K562 (cell line): Measurements from ENCODE around the gene NKIRAS2. TPM values are rescaled to one million over a fixed set of nuclear protein-coding genes. Genes with fewer than 3 reads are reported as not detected.

ENCODE experiments used
- C11orf30 ChIP-seq: fragments of 450-650 bp; IDR thresholded peaks from 2 replicates; pipeline ENCODE4 v1.6.1; 2016; ENCODE audit warnings: low read depth, mild to moderate bottlenecking
- DACH1 ChIP-seq: fragments of 450-650 bp; IDR thresholded peaks from 2 replicates; pipeline ENCODE4 v1.6.1; 2018; ENCODE audit not compliant: partially characterized antibody
- ELF2 ChIP-seq: fragments of 250-450 bp; sonication (Bioruptor Pico); IDR thresholded peaks from 2 replicates; pipeline ENCODE4 v1.5.0; 2021; ENCODE audit warnings: mild to moderate bottlenecking
- IFI16 ChIP-seq: fragments of 250-450 bp; sonication (Bioruptor Pico); IDR thresholded peaks from 2 replicates; pipeline ENCODE4 v2.1.2; 2022; ENCODE audit warnings: mild to moderate bottlenecking, inconsistent platforms
- KHSRP ChIP-seq: fragments of 450-650 bp; IDR thresholded peaks from 2 replicates; pipeline ENCODE4 v1.6.1; 2017
- MAZ ChIP-seq, 2 experiments: fragments of 450-650 bp in 1 of 2; sonication (generic) in 1 of 2; formaldehyde crosslinking; IDR thresholded peaks in 1 of 2; conservative IDR thresholded peaks in 1 of 2; 2 replicates each; pipeline versions ENCODE4 v1.4.0 to v1.5.0; 2020; ENCODE audit warnings: mild to moderate bottlenecking in 1 of 2, missing genetic modification reagents in 1 of 2
- PHF8 ChIP-seq: fragments of 200-600 bp; sonication (generic); IDR thresholded peaks from 2 replicates; pipeline ENCODE4 v1.6.1; 2012; ENCODE audit warnings: mixed run types, mild to moderate bottlenecking, inconsistent platforms, low read length, moderate library complexity, borderline replicate concordance
- XRCC5 ChIP-seq: fragments of 200-400 bp; formaldehyde crosslinking; IDR thresholded peaks from 2 replicates; pipeline ENCODE4 v1.6.1; 2017; ENCODE audit warnings: low read depth, mild to moderate bottlenecking, low read length
- ZBTB17 ChIP-seq: fragments of 450-650 bp; formaldehyde crosslinking; IDR thresholded peaks from 2 replicates; pipeline ENCODE4 v1.4.0; 2020; ENCODE audit warnings: mild to moderate bottlenecking
- ZBTB7A ChIP-seq: IDR thresholded peaks from 2 replicates; pipeline ENCODE4 v1.6.1; 2011; ENCODE audit warnings: low read depth, mild to moderate bottlenecking, low read length, moderate library complexity, borderline replicate concordance; ENCODE audit not compliant: control insufficient read depth
- ZC3H11A ChIP-seq: IDR thresholded peaks from 2 replicates; pipeline ENCODE4 v1.6.1; 2012; ENCODE audit warnings: low read depth, low read length, improper control_type of control experiment
- ZNF143 ChIP-seq: sonication (generic); formaldehyde crosslinking; IDR thresholded peaks from 2 replicates; pipeline ENCODE4 v1.9.0; 2022; ENCODE audit warnings: mild to moderate bottlenecking, missing genetic modification reagents
- ZNF316 ChIP-seq: fragments of 450-650 bp; IDR thresholded peaks from 2 replicates; pipeline ENCODE4 v1.6.1; 2016
- polyA plus RNA-seq, 8 experiments: library from polyadenylated mRNA; depleted of rRNA in 4 of 8; stranded (reverse) in 5 of 8; unstranded in 3 of 8; fragments of >200 nt; fragmentation: Nextera tagmentation in 2 of 8; fragmentation: Illumina TruSeq in 1 of 8; extraction: Ambion mirVana in 2 of 8; extraction: Trizol in 1 of 8; gene quantifications; 2 replicates each; pipeline versions ENCODE4 v1.2.1 to v1.2.3, GENCODE V29; 2011 to 2014; ENCODE audit warnings: inconsistent platforms in 1 of 8, missing spikeins in 1 of 8
- total RNA-seq, 7 experiments: library from RNA; depleted of rRNA in 6 of 7; stranded (reverse); fragments of >200 nt in 6 of 7; fragmentation: Illumina TruSeq in 2 of 7; extraction: Trizol in 2 of 7; gene quantifications; 2 replicates each; pipeline versions ENCODE4 v1.2.1 to v1.2.3, GENCODE V29; 2011 to 2021; ENCODE audit warnings: low replicate concordance in 1 of 7
- TF ChIP-seq, protein P1 (sequence below), 2 experiments: fragments of 150-350 bp in 1 of 2; IDR thresholded peaks; 2 replicates each; pipeline ENCODE4 v1.6.1; 2012 to 2016; ENCODE audit warnings: low read depth in 2 of 2, low read length in 2 of 2, mild to moderate bottlenecking in 1 of 2, moderate library complexity in 1 of 2
- TF ChIP-seq, protein P2 (sequence below), 2 experiments: IDR thresholded peaks; 2 replicates each; pipeline ENCODE4 v1.6.1; 2012; ENCODE audit warnings: improper control_type of control experiment in 2 of 2, low read depth in 2 of 2, low read length in 2 of 2, borderline replicate concordance in 1 of 2
- TF ChIP-seq, protein P3 (sequence below), 3 experiments: fragments of 200-800 bp in 1 of 3; fragments of 250-450 bp in 1 of 3; fragments of 450-650 bp in 1 of 3; sonication (Bioruptor Pico) in 1 of 3; sonication (Bioruptor generic) in 1 of 3; formaldehyde crosslinking in 1 of 3; IDR thresholded peaks; 2 replicates each; pipeline versions ENCODE4 v1.6.1 to v1.8.0; 2016 to 2022; ENCODE audit warnings: mild to moderate bottlenecking in 2 of 3, missing genetic modification characterization in 2 of 3, missing compliant biosample characterization in 1 of 3, moderate library complexity in 1 of 3

NKIRAS2 gene
- total and polyA plus RNA-seq, 9 of the 15 experiments (the other 6 are each of a cell fraction or from before 2014, with no cell fraction given): 10.1 to 65.5 (median 29.8) TPM

DNA sequence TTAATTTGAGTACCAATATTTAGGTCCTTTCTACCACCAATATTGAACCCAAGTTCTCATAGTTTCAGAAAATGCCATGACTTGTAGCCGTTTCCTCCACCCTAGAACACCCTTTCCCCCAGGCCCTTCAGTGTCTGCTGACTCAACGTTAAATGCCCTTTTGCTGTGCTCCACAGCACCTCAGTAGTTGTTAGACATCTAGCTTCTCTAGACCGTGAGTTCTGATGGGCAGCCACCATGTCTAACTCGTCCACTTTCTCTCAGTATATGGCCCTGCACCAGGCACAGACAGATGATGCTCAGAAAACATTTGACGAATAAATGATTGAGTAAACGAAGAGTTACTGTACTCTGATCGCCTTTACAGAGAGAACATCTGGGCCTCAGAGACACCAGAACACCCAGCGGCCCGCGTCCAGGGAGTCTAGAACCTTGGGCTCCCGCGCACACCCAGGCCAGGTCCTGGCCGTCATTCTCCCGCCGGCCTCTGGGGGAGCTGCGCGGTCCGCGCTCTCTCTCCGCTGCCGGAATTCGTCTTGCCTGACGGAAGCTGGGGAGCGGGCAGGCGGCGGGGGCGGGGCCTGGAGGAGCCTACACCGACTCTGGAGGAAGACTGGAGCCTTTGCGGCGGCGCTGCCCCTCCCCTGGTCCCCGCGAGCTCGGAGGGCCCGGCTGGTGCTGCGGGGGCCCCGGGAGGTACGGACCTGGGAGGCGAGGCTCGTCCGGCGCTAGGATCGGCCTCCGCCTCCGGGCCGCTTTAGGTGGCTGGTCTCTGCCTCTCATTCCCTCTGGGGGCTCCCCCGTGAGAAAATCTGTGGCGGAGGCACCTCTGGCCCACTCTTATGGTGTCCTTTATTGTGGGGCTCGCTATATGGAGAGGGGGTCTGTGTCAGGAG is at the start of gene NKIRAS2 (continued):
- TF ChIP-seq KHSRP (no peak), ZC3H11A (peak; percentile 20; the same call in 1 of the 2 replicates), XRCC5 (peak; percentile 93), MAZ (CRISPR knock-in tag; conservative IDR thresholded peaks at IDR 0.05 in 1 of 2, IDR thresholded peaks at IDR 0.05 in 1 of 2) (peak; percentile 76 to 96), ELF2 (CRISPR knock-in tag) (0 out of 2 replicates have a peak, but pooled peaks have one; percentile 4), ZBTB7A (peak; percentile 26; the same call in 1 of the 2 replicates), IFI16 (CRISPR knock-in tag) (no peak), ZNF143 (no peak), PHF8 (peak; percentile 80; the same call in 1 of the 2 replicates), C11orf30 (peak; percentile 79), DACH1 (peak; percentile 21), ZNF316 (peak; percentile 88), ZBTB17 (CRISPR knock-in tag) (0 out of 2 replicates have a peak, but pooled peaks have one; percentile 41)
- TF ChIP-seq, protein P1, sequence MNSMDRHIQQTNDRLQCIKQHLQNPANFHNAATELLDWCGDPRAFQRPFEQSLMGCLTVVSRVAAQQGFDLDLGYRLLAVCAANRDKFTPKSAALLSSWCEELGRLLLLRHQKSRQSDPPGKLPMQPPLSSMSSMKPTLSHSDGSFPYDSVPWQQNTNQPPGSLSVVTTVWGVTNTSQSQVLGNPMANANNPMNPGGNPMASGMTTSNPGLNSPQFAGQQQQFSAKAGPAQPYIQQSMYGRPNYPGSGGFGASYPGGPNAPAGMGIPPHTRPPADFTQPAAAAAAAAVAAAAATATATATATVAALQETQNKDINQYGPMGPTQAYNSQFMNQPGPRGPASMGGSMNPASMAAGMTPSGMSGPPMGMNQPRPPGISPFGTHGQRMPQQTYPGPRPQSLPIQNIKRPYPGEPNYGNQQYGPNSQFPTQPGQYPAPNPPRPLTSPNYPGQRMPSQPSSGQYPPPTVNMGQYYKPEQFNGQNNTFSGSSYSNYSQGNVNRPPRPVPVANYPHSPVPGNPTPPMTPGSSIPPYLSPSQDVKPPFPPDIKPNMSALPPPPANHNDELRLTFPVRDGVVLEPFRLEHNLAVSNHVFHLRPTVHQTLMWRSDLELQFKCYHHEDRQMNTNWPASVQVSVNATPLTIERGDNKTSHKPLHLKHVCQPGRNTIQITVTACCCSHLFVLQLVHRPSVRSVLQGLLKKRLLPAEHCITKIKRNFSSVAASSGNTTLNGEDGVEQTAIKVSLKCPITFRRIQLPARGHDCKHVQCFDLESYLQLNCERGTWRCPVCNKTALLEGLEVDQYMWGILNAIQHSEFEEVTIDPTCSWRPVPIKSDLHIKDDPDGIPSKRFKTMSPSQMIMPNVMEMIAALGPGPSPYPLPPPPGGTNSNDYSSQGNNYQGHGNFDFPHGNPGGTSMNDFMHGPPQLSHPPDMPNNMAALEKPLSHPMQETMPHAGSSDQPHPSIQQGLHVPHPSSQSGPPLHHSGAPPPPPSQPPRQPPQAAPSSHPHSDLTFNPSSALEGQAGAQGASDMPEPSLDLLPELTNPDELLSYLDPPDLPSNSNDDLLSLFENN (IDR thresholded peaks at IDR 0.05; ENCODE audit: low read depth in 2 of 2, low read length in 2 of 2): 0 out of 4 replicates have a peak, but pooled peaks of 1 of the 2 experiments have one; percentile 63
- TF ChIP-seq, protein P2, sequence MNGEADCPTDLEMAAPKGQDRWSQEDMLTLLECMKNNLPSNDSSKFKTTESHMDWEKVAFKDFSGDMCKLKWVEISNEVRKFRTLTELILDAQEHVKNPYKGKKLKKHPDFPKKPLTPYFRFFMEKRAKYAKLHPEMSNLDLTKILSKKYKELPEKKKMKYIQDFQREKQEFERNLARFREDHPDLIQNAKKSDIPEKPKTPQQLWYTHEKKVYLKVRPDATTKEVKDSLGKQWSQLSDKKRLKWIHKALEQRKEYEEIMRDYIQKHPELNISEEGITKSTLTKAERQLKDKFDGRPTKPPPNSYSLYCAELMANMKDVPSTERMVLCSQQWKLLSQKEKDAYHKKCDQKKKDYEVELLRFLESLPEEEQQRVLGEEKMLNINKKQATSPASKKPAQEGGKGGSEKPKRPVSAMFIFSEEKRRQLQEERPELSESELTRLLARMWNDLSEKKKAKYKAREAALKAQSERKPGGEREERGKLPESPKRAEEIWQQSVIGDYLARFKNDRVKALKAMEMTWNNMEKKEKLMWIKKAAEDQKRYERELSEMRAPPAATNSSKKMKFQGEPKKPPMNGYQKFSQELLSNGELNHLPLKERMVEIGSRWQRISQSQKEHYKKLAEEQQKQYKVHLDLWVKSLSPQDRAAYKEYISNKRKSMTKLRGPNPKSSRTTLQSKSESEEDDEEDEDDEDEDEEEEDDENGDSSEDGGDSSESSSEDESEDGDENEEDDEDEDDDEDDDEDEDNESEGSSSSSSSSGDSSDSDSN (IDR thresholded peaks at IDR 0.05; ENCODE audit: borderline replicate concordance in 1 of 2, low read depth in 2 of 2, low read length in 2 of 2): 0 out of 4 replicates have a peak, but pooled peaks of 1 of the 2 experiments have one; percentile 39
- TF ChIP-seq, protein P3, sequence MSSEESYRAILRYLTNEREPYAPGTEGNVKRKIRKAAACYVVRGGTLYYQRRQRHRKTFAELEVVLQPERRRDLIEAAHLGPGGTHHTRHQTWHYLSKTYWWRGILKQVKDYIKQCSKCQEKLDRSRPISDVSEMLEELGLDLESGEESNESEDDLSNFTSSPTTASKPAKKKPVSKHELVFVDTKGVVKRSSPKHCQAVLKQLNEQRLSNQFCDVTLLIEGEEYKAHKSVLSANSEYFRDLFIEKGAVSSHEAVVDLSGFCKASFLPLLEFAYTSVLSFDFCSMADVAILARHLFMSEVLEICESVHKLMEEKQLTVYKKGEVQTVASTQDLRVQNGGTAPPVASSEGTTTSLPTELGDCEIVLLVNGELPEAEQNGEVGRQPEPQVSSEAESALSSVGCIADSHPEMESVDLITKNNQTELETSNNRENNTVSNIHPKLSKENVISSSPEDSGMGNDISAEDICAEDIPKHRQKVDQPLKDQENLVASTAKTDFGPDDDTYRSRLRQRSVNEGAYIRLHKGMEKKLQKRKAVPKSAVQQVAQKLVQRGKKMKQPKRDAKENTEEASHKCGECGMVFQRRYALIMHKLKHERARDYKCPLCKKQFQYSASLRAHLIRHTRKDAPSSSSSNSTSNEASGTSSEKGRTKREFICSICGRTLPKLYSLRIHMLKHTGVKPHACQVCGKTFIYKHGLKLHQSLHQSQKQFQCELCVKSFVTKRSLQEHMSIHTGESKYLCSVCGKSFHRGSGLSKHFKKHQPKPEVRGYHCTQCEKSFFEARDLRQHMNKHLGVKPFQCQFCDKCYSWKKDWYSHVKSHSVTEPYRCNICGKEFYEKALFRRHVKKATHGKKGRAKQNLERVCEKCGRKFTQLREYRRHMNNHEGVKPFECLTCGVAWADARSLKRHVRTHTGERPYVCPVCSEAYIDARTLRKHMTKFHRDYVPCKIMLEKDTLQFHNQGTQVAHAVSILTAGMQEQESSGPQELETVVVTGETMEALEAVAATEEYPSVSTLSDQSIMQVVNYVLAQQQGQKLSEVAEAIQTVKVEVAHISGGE (CRISPR knock-in tag; IDR thresholded peaks at IDR 0.05): peak in 1 of 3 experiments; percentile 82; a peak in 2 of 6 replicates
